ENCODE measurements around the gene TNXB. TPM values are rescaled to one million over a fixed set of nuclear protein-coding genes. Genes with fewer than 3 reads are reported as not detected.
"Not testable (repeated sequence)": the region's sequence is repeated elsewhere in the genome, so short reads cannot be mapped to it uniquely, and the experiment has no call there.

The TNXB gene
- total and polyA plus RNA-seq, 11 donors, result 17.8 to 234 (median 51.8) TPM

DNA sequence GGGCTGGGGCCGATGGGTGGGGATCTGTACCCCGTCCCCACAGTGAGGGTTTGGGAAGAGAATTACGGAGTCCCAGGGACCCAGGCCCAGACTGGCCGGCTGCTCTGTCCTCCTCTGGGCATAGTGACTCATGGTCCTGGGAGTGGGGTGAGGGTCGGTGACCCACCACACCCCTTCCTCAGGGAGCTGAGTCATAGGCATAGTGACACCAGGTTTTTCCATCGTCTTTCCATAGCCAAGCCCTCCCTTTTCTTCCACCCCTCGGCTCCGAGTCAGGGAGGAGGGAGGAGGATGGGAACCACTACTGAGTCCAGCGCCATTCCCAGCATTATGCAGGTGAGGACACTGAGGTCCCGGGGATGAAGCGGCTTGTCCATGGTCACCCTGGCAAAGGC lies 62.1 kb downstream of the TNXB start:
- H3K36me3 ChIP-seq, result peaks cover 0 to 53% (median 10%) of the 10 kb centered on the region in 9 donors
- TF ChIP-seq, protein P1, sequence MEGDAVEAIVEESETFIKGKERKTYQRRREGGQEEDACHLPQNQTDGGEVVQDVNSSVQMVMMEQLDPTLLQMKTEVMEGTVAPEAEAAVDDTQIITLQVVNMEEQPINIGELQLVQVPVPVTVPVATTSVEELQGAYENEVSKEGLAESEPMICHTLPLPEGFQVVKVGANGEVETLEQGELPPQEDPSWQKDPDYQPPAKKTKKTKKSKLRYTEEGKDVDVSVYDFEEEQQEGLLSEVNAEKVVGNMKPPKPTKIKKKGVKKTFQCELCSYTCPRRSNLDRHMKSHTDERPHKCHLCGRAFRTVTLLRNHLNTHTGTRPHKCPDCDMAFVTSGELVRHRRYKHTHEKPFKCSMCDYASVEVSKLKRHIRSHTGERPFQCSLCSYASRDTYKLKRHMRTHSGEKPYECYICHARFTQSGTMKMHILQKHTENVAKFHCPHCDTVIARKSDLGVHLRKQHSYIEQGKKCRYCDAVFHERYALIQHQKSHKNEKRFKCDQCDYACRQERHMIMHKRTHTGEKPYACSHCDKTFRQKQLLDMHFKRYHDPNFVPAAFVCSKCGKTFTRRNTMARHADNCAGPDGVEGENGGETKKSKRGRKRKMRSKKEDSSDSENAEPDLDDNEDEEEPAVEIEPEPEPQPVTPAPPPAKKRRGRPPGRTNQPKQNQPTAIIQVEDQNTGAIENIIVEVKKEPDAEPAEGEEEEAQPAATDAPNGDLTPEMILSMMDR (IDR thresholded peaks at IDR 0.05), result no peak
- no peak for TF ChIP-seq POLR2A (IDR thresholded peaks at IDR 0.05)
- DNase-seq, result peak in 4 of 5 donors; percentile 43 to 72 (median 61)
- H3K27me3 ChIP-seq, result no peaks in the 10 kb centered on the region
- intact Hi-C loops (cut with DNase I), result loop anchor here in 2 of 10 donors (2.0 to 10.0 kb wide), 3 partner anchors 66 to 108 kb away; partner anchors contain the start of genes PPT2 (in 1 of the 2) and PRRT1 (in 1 of the 2)
- 57 to 61% (median 60%) methylated on average over 9 to 11 of the region's 11 CpGs for WGBS, 4 donors
- H3K27ac ChIP-seq, result peak overlapping the region in 11 of 12 donors; percentile 53 to 88 (median 75)
- no peak overlapping the region for H3K4me3 ChIP-seq
- ATAC-seq, result peak; percentile 42 to 74 (median 72)
- no peaks in the 10 kb centered on the region for H3K9me3 ChIP-seq
- peaks cover 0 to 34% (median 24%) of the 10 kb centered on the region in 12 donors for H3K4me1 ChIP-seq

DNA sequence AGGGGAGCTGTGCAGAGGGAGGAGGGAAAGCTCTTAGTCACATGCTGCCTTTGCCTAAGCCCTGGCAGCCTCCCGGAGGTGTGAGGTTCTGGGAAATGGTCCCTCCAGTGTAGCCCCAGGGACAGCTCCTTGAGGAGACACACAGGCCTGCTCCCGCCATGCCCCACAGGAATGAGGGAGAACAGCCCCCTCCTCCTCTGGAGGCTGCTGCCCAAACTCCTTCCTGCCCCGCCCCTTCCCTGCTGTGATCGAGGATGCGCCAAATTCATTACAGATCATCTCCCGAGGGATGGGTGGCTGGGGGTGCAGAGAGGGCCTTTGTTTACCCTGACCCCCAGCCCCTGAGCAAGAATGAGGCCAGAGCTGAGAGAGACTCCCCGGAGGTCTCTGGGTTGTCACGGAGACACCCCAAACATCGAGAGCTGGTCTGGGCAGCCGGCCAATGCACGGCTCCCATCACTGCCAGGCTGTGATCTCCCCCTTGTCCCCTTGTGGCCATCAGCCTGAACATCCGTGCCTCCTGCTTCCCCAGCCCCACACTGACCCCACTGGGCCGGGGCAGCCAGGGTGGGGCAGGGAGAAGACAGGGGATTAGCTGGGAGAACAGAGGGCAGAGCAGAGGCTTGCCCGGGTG lies 62.6 kb downstream of the TNXB start:
- intact Hi-C loops (cut with DNase I), result loop anchor here in 2 of 10 donors (2.0 to 10.0 kb wide), 3 partner anchors 66 to 108 kb away; partner anchors contain the start of genes PPT2 (in 1 of the 2) and PRRT1 (in 1 of the 2)
- TF ChIP-seq POLR2A (IDR thresholded peaks at IDR 0.05), result no peak
- TF ChIP-seq, protein P1 (IDR thresholded peaks at IDR 0.05), result no peak
- H3K4me1 ChIP-seq, result peaks cover 0 to 34% (median 24%) of the 10 kb centered on the region in 12 donors
- WGBS, 4 donors, result 19 to 47% (median 39%) methylated on average over 9 to 14 of the region's 14 CpGs
- no peak overlapping the region for H3K4me3 ChIP-seq
- peaks cover 0 to 47% (median 10%) of the 10 kb centered on the region in 9 donors for H3K36me3 ChIP-seq
- peak overlapping the region in 11 of 12 donors; percentile 53 to 88 (median 75) for H3K27ac ChIP-seq
- no peaks in the 10 kb centered on the region for H3K9me3 ChIP-seq
- DNase-seq (peak; percentile 41 to 76 (median 69)), ATAC-seq (peak; percentile 4 to 46 (median 31))
- H3K27me3 ChIP-seq, result no peaks in the 10 kb centered on the region

DNA sequence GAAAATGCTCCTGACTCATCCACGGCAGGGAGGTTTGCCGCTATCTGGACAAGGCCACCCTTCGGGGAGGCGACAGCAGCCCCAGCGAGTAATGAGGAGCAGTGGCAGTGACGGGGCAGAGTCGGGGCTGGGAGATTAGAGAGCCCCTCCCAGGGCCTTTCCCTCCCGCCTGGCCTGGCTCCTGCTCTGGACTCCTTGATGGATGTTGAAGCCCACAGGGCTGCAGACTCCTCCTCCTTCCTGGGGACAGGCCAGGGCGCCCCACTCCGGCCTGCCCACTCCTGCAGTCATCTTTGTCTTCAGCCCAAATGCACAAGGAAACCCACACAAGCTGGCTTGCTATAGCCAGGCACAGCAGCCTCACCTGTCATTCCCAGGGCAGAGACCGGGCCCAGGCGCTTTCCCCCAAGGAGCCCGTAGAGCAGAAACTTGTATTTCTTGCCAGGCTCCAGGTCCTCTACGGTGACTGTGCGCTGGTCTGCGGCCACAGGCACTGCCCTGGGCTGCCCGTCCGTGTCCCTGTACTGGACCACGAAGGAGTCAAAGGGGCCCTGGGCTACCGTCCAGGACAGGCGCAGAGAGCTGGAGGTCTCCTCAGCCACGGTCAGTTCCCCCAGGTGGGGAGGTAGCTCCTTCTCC lies 63.2 kb downstream of the TNXB start:
- peak in 2 of 4 donors; percentile 5 to 10 for ATAC-seq
- peak overlapping the region in 11 of 12 donors; percentile 53 to 88 (median 75) for H3K27ac ChIP-seq
- no peaks in the 10 kb centered on the region for H3K27me3 ChIP-seq
- TF ChIP-seq POLR2A (IDR thresholded peaks at IDR 0.05), result no peak
- TF ChIP-seq, protein P1 (IDR thresholded peaks at IDR 0.05), result no peak
- H3K4me1 ChIP-seq, result peaks cover 0 to 34% (median 24%) of the 10 kb centered on the region in 12 donors
- H3K4me3 ChIP-seq, result no peak overlapping the region
- peak in 2 of 5 donors; percentile 32 to 34 for DNase-seq
- intact Hi-C loops (cut with DNase I), result loop anchor here in 2 of 10 donors (2.0 to 10.0 kb wide), 3 partner anchors 67 to 109 kb away; partner anchors contain the start of genes PPT2 (in 1 of the 2) and PRRT1 (in 1 of the 2)
- WGBS, 4 donors, result 72 to 77% (median 76%) methylated on average over 20 to 22 of the region's 22 CpGs
- H3K9me3 ChIP-seq, result no peaks in the 10 kb centered on the region
- peaks cover 0 to 43% (median 10%) of the 10 kb centered on the region in 9 donors for H3K36me3 ChIP-seq

DNA sequence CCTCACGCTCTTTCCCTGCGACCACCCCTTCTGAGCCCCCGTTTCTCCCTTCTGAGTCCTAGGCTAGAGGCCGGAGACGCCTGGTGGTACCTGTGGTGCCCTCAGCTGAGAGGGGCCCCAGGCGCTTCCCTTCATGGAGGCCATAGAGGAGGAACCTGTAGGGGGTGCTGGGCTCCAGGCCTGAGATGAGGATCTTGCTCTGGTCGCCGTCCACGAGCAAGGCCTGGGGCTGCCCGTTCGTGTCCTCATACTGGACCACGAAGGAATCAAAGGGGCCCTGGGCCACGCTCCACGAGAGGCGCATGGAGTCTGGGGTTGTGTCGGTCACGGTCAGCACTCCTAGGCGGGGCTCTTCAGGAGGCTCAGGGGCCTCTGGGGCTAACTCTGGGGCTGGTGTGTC lies 64.2 kb downstream of the TNXB start:
- peak in 1 of 5 donors; percentile 18 for DNase-seq

DNA sequence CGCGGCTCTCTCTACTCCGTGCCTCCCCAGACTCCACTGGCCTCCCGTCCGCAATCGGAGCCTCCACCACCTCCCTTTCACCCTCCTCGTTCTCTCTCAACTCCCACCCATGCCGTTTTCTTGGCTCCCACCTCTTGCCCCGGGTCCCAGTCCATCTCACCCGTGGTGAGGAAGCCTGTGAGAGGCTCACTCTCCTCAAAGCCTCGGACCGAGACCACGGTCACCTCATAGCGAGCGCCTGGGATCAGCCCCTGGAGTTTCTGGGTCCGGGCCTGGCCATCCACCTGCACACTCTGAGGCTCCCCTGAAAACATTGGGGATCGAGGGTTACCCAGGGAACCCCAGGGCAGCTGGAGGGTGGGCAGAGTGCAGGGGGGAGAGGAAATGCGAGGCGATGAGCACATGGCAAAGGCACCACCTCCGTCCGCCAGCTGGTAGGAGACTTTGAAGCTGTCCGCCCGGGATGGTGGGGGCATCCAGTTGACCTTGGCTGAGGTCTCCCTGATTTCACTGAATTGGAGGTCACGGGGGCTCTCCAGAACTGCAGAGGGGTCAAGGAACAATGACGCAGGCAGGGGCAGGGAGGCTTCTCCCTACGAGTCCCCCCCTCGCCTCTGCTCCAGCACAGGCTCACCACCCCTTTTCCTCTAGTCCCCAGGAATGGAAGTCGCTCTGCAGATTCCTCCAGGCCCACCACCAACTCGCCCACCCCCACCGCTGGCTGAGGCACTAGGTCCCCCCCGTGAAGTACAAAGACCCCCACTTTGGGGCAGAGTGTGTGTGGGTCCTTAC lies 65.4 kb downstream of the TNXB start:
- not testable (repeated sequence) for H3K4me3 ChIP-seq, H3K27ac ChIP-seq, H3K9me3 ChIP-seq, ATAC-seq, H3K27me3 ChIP-seq
- WGBS, 4 donors, result 87 to 93% (median 92%) methylated on average over 14 to 21 of the region's 31 CpGs
- DNase-seq, result peak in 2 of 5 donors; percentile 11 to 26
- intact Hi-C loops (cut with DNase I), result loop anchor here in 2 of 10 donors (10.0 kb wide), 2 partner anchors 71 to 111 kb away; partner anchors contain the start of genes PPT2 (in 1 of the 2) and PRRT1 (in 1 of the 2)
- peaks cover 0 to 31% (median 24%) of the 10 kb centered on the region in 12 donors for H3K4me1 ChIP-seq
- peaks cover 0 to 34% (median 5%) of the 10 kb centered on the region in 9 donors for H3K36me3 ChIP-seq

More for the DNA sequence above, 64.2 kb downstream of the TNXB start:
- not testable (repeated sequence) for ATAC-seq, H3K27ac ChIP-seq, H3K27me3 ChIP-seq, H3K4me3 ChIP-seq, H3K9me3 ChIP-seq
- H3K36me3 ChIP-seq, result peaks cover 0 to 42% (median 10%) of the 10 kb centered on the region in 9 donors
- intact Hi-C loops (cut with DNase I), result loop anchor here in 2 of 10 donors (10.0 kb wide), 2 partner anchors 70 to 110 kb away; partner anchors contain the start of genes PPT2 (in 1 of the 2) and PRRT1 (in 1 of the 2)
- peaks cover 0 to 34% (median 24%) of the 10 kb centered on the region in 12 donors for H3K4me1 ChIP-seq
- 85 to 93% (median 91%) methylated on average over 5 to 13 of the region's 18 CpGs for WGBS, 4 donors

DNA sequence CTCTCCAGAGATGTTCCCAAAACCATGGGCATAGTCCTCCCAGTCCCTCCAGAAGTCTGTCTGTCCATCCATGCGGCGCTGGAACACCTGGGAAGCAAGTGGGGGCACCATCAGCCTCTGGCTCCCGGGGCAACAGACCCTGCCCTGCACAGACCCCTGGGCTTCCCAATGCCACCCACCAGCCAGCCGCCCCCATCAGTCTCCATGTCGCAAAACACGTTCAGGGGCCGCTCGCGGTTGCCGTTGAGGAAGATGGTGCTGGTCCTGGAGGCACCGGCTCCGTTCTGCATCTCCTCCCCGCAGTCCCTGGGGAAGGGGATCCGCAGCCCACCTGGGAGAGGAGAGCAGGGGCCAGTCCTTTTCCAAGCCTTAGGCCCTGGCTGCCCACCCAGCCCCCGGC lies 66.9 kb downstream of the TNXB start:
- not testable (repeated sequence) for DNase-seq, H3K9me3 ChIP-seq, H3K4me3 ChIP-seq, ATAC-seq, H3K27ac ChIP-seq, H3K27me3 ChIP-seq
- peaks cover 0 to 16% (median 13%) of the 10 kb centered on the region in 12 donors for H3K4me1 ChIP-seq
- 94 to 100% (median 97%) methylated on average over 5 to 14 of the region's 15 CpGs for WGBS, 4 donors
- H3K36me3 ChIP-seq, result peaks cover 0 to 19% (median 5%) of the 10 kb centered on the region in 9 donors
- intact Hi-C loops (cut with DNase I), result loop anchor here in 2 of 10 donors (10.0 kb wide), 2 partner anchors 73 to 113 kb away; partner anchors contain the start of genes PPT2 (in 1 of the 2) and PRRT1 (in 1 of the 2)
